Measurements from ENCODE around the gene MAGI1.

MAGI1 gene

DNA sequence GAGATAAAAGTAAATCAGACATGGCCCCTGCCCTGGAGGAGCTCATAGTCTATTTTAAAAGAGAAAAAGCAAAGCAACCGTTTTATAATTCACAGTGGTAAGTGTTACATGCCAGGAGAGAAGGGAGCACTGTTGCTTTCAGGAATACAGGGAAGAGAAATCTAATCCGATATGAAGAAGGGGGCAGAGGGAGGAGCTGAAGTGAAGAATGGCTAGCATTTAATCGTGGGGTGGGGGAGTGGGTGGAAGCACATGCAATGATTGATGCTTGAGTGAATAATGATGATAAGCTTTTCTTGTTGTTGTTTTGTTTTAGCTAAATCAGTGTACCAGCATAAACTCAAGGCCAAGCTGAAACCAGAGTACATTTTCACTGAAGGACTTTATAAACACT lies 629.5 kb downstream of the MAGI1 start:
- no peak for DNase-seq (ENCODE audit: low read depth)

DNA sequence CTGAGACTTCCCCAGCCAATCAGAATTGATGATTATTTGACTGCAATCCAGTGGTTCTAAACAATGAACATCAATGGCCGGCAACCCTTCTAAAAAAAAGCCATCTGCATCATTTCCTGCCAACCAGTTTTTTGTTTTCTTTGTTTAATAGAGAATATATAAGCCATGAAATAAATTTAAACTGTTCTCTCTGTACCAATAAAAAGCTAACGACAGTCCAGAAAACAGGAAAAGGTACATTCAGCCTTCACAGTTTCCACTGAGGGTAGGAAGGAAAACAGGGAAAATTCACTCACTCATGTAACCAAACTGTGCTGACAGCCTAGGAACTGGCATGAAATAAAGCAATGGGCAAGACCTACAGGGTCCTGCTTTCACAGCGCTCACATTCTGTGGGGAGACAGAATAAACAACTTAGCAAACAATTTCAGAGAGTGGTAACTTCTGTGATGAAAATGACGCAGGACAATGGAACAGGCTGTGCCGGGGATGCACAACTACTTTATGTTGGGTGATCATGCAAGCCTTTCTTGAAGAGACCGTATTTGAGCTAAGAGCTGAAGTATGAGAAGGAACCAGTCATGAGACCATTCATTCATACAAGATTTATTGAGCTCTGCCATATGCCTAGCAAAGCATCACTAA lies 630.1 kb downstream of the MAGI1 start:
- DNase-seq (ENCODE audit: low read depth), result no peak

GRCh38 chr3:65406470-65406869 lies 632.2 kb downstream of the MAGI1 start:
- DNase-seq (ENCODE audit: low read depth), result no peak

DNA sequence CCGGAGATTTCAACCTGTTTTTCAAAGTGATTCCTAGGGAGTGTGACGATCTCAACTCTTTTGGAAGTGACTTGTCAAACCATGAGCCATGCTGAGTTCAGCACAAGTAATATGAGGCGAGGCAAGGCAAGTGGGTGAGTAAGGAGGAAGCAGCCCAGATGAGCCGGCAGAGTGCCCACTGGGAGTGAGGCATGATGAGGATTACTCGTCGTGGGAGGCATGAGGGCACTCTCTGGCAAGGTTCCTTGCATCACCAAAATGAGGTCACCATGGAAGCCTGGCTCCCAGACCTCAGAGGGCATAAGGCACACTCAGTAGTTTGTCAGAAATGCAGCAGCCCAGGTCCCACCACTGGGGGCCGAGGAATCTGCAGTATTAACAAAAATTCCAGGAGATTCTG lies 636.1 kb downstream of the MAGI1 start:
- no peak for DNase-seq (ENCODE audit: low read depth)

- DNase-seq (ENCODE audit: low read depth), result no peak
Measured at GRCh38 chr3:65401359-65402305, 637.1 kb downstream of the MAGI1 start.

DNA sequence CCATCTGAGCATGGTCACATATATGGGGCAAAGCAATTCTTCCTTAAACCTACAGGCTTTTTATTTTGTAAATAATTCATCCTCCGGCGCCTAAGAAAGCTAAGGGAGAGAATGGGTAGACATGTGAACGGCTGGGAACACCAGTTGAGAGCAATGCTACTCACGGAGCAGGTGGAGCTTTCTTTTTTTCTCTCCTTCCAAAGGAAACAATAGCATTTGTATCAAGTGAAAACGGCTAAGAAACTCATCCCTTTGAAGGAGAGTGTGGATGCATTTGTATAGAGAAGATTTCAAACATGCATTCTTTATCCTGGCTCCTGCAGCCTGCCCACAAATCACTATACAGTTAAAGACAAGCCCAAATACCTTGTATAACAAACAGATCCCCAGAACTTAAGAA lies 637.8 kb downstream of the MAGI1 start:
- DNase-seq (ENCODE audit: low read depth), result no peak

GRCh38 chr3:65398953-65399352 lies 639.8 kb downstream of the MAGI1 start:
- no peak for DNase-seq (ENCODE audit: low read depth)

DNA sequence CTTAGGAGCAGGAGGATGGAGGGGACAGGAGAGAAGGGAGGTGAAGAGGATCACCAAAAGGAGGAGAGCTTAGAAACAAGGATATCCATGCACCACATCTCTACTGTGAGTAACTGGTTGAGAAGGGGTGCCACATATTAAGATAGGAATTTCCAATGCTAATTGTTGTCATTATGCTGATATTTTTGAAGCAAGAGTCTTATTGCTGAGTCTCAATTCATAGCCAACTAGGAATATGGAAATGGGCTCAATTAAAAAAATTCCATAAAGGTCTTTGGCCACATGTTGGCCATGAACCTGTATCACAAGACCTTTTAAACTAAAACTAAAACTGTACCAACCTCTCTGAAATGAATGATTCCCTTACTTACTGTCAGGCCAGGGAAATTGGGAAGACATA lies 642.6 kb downstream of the MAGI1 start:
- no peak for DNase-seq (ENCODE audit: low read depth)

- DNase-seq (ENCODE audit: low read depth), result no peak
Measured at GRCh38 chr3:65391068-65391467, 647.6 kb downstream of the MAGI1 start.

GRCh38 chr3:65385805-65386204 lies 652.9 kb downstream of the MAGI1 start:
- DNase-seq (ENCODE audit: low read depth), result no peak

GRCh38 chr3:65381496-65382010 lies 657.2 kb downstream of the MAGI1 start:
- DNase-seq (ENCODE audit: low read depth), result no peak

DNA sequence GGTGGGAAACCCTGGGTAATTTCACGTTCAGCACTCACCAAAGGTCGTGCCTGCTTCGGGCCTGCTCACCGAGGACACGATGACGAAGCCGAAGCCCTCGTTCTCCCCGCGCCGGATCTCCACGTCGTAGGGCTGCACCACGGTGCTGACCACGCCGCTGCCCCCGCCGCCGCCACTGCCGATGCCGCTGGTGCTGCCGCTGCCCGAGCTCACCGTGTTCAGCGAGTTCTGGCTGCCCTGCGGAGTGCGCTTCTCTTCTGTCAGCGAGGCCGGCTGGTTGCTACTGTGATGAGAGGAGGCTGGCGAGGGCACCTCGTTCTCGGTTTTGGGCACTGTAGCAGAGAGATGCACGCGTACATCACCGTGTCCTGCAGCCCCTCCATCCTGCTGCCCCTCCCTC lies 659.5 kb downstream of the MAGI1 start:
- no peak for DNase-seq (ENCODE audit: low read depth)

DNA sequence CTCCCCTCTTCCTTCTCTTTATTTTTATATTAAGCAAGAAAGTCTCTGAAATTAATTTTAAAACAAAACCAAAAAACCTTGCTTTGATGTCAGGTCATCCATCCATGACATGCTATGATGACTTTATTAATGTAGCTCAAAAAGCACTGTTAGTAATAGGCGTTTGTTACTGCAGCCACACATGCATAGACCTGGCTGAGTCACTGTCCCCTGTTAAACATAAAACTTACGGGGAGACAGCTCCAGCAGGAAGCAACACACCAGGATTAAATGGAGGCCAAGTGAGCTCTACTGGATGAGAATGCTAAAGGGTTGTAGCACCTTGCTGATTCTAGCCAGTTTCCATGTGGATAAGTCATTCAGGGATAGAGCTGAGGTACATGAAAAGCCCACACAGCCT lies 661.1 kb downstream of the MAGI1 start:
- DNase-seq (ENCODE audit: low read depth), result no peak

- DNase-seq (ENCODE audit: low read depth), result no peak
Measured at GRCh38 chr3:65376426-65376825, 662.3 kb downstream of the MAGI1 start.

- DNase-seq (ENCODE audit: low read depth), result no peak
Measured at GRCh38 chr3:65371053-65371452, 667.7 kb downstream of the MAGI1 start.

GRCh38 chr3:65368866-65369265 lies 669.9 kb downstream of the MAGI1 start:
- DNase-seq (ENCODE audit: low read depth), result no peak

- DNase-seq (ENCODE audit: low read depth), result no peak
Measured at GRCh38 chr3:65362688-65363087, 676.0 kb downstream of the MAGI1 start.

- DNase-seq (ENCODE audit: low read depth), result no peak
Measured at GRCh38 chr3:65361448-65361847, 677.3 kb downstream of the MAGI1 start.

- no peak for DNase-seq (ENCODE audit: low read depth)
Measured at GRCh38 chr3:65356331-65357248, 682.1 kb downstream of the MAGI1 start.

- no peak for DNase-seq (ENCODE audit: low read depth)
Measured at GRCh38 chr3:65354880-65355279, 683.8 kb downstream of the MAGI1 start.

GRCh38 chr3:65352951-65353350 lies 685.8 kb downstream of the MAGI1 start:
- no peak for DNase-seq (ENCODE audit: low read depth)

DNA sequence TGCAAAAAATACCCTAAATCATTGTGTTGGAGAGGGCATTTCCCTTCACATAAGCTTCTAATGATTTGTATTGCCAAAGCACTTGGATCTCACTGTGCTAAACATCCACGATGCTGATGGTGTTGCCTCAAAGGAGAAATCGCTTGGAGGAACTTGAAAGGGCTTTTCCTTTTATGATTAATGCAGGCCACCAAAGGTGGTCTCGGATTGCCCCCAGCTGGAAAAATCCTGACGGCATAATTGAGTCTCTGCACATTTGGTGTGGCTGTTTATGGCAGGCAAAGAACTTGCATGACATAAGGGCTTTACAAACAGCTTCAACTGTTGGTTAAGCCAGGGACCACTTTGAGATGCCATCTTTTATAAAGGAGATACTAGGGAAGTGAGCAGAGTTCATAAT lies 687.0 kb downstream of the MAGI1 start:
- DNase-seq (ENCODE audit: low read depth), result no peak

Data from stimulated activated CD4-positive, alpha-beta T cell treated with anti-CD3 and anti-CD28 coated beads, Interleukin-2, amount 100 ng/mL, for 4 hours (primary cell).